Osteocyte (in vitro differentiated cells): Measurements from ENCODE around the gene TPR. TPM values are rescaled to one million over a fixed set of nuclear protein-coding genes. Genes with fewer than 3 reads are reported as not detected.

Experiments
- DNase-seq: peaks from one replicate; pipeline ENCODE4 v3.0.0; 2021; ENCODE audit warnings: mixed read lengths; ENCODE audit not compliant: unreplicated experiment; ENCODE audit errors: extremely low spot score
- H3K27ac Mint-ChIP-seq: one replicate; pipeline ENCODE4 v1.8.0; 2021; ENCODE audit warnings: mild to moderate bottlenecking, mixed read lengths; ENCODE audit not compliant: unreplicated experiment
- H3K27me3 Mint-ChIP-seq: one replicate; pipeline ENCODE4 v1.8.0; 2021; ENCODE audit warnings: mixed read lengths; ENCODE audit not compliant: unreplicated experiment
- H3K36me3 Mint-ChIP-seq: one replicate; pipeline ENCODE4 v1.8.0; 2021; ENCODE audit warnings: mixed read lengths; ENCODE audit not compliant: unreplicated experiment
- H3K4me1 Mint-ChIP-seq: one replicate; pipeline ENCODE4 v1.8.0; 2021; ENCODE audit warnings: mixed read lengths; ENCODE audit not compliant: unreplicated experiment
- H3K4me3 Mint-ChIP-seq: one replicate; pipeline ENCODE4 v1.8.0; 2021; ENCODE audit warnings: mild to moderate bottlenecking, moderate library complexity, mixed read lengths; ENCODE audit not compliant: unreplicated experiment
- H3K9me3 Mint-ChIP-seq: one replicate; pipeline ENCODE4 v1.8.0; 2021; ENCODE audit warnings: mixed read lengths; ENCODE audit not compliant: unreplicated experiment
- long read RNA-seq: library from polyadenylated mRNA; unstranded; transcript quantifications from one replicate; pipeline ENCODE4 v2.0.0, GENCODE V29; 2021
- total RNA-seq: library from RNA; stranded (reverse); gene quantifications from 2 replicates; pipeline ENCODE4 v1.2.1, GENCODE V29; 2021
- TF ChIP-seq, protein P1 (sequence below): fragments of 200-600 bp; sonication (generic); IDR thresholded peaks from 2 replicates; pipeline ENCODE4 v1.5.0; 2021; ENCODE audit warnings: antibody characterized with exemption, mild to moderate bottlenecking, moderate library complexity

The TPR gene
- total RNA-seq: 103 and 116 TPM in 2 replicates
- long read RNA-seq, partial matches to known transcripts: 267 of 284 reads
- long read RNA-seq, other reads (novel, unspliced or antisense): 17 of 284 reads

DNA sequence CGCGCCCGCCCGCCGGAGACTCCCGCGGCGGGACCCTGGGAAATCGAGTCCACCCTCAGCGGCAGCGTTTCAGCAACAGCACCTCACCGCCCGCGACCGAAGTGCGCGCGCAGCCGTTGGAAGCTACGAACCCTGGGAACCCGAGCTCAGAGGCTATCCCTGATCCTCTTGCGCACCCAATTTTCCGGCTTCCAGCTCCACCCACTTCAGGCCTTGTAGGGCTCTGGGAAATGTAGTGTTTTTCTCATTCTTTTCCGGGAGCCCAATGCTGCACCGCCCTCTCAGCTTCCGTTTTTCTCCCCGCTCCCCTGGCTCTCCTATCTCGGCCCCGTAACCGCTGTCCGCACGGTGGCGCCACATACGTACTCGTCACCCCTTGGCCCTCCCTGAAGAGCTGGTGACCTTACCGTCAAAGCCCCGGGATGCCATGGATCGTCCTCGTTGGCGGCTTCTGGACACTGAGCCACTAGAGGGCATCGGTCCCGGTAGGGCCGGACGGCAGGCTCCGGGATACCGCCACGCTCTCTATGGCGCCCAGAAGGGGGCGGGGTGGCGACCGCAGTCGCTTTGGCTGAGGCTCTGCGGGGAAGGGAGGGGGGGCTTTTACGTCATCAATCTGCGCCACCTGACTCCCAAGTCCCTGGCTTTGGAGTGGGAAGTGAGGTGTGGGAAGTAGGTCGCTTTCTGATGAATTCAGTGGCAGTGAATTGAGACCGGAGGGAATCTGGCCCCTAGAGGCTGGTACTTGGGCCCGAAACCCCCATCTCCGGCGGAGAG, at the start of gene TPR, which contains the start of gene ODR4:
TPR (minus strand) TSS at position 102 of the 777 bp plus-strand sequence. CDS start 225 bp downstream, outside the sequence.
ODR4 (plus strand) TSS at position 687 of the 777 bp plus-strand sequence. CDS start 3,948 bp downstream, outside the sequence.
- TF ChIP-seq, protein P1, sequence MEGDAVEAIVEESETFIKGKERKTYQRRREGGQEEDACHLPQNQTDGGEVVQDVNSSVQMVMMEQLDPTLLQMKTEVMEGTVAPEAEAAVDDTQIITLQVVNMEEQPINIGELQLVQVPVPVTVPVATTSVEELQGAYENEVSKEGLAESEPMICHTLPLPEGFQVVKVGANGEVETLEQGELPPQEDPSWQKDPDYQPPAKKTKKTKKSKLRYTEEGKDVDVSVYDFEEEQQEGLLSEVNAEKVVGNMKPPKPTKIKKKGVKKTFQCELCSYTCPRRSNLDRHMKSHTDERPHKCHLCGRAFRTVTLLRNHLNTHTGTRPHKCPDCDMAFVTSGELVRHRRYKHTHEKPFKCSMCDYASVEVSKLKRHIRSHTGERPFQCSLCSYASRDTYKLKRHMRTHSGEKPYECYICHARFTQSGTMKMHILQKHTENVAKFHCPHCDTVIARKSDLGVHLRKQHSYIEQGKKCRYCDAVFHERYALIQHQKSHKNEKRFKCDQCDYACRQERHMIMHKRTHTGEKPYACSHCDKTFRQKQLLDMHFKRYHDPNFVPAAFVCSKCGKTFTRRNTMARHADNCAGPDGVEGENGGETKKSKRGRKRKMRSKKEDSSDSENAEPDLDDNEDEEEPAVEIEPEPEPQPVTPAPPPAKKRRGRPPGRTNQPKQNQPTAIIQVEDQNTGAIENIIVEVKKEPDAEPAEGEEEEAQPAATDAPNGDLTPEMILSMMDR: peak; percentile 91
- no peaks in the 10 kb centered on the region for H3K27me3 Mint-ChIP-seq
- H3K4me1 Mint-ChIP-seq: peaks cover 28% of the 10 kb centered on the region
- peak within 1 kb of the TSS; percentile 99 for H3K4me3 Mint-ChIP-seq
- DNase-seq: peak; percentile 98
- no peaks in the 10 kb centered on the region for H3K9me3 Mint-ChIP-seq
- peaks cover 18% of the 10 kb centered on the region for H3K36me3 Mint-ChIP-seq
- H3K27ac Mint-ChIP-seq: peak within 1 kb of the TSS; percentile 100

DNA sequence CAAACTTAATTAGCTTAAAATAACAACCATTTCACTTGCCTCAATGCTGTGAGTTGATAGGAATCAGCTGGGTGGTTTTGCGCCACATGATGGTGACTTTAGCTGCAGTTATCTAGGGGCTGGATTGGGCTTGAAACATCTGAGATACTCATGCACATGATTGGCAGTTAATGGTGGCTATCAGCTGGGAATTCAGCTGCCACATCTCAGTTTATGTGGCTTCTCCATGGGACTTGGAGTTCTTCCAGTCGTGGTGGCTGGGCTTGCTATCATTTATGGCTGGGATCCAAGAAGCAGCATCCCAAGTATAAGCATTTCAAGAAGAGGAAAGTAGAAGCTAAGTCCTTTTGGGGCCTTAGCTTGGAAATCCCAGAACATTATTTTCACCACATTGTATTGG, 49.5 kb upstream of the TPR start:
- Mint-ChIP-seq H3K9me3 (peaks cover 8% of the 10 kb centered on the region), H3K4me3 (no peak overlapping the region), H3K27me3 (no peaks in the 10 kb centered on the region), H3K27ac (no peak overlapping the region), H3K4me1 (peaks cover 13% of the 10 kb centered on the region), H3K36me3 (peaks cover 7% of the 10 kb centered on the region)
- TF ChIP-seq, protein P1: no peak
- no peak for DNase-seq

DNA sequence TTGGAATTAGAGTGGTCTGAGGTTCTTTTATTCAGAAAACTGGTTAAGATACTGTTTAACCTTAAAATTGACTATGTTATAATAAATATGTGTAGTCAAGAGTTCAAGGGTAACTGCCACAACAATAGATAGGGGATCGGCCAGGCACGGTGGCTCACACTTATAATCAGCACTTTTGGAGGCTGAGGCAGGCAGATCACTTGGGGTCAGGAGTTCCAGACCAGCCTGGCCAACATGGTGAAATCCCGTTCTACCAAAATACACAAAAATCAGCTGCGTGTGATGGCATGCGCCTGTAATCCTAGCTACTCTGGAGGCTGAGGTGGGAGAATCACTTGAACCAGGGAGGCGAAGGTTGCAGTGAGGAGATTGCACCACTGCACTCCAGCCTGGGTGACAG, 46.4 kb upstream of the TPR start:
- H3K4me1 Mint-ChIP-seq: peaks cover 24% of the 10 kb centered on the region

DNA sequence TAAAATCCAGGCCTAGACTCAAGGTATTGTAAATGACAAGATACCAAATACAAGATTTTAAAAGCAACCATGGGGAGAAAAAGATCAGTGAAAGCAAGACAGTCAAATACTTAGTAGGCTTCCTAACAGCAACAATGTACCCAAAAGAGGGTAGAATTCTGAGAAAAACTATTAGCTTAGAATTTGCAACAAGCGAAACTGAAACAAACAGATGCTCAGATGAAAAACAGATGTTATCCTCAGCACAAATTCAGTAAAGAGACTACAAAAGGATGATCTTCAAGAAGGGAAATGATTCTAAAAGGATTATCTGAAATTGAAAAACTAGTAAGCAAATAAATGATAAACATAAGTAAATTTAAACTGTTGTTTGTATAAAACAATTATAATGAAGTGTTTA, 45.9 kb upstream of the TPR start:
- Mint-ChIP-seq H3K4me1 (peaks cover 24% of the 10 kb centered on the region), H3K27me3 (no peaks in the 10 kb centered on the region), H3K27ac (peak overlapping the region; percentile 48)

More for the DNA sequence above, 46.4 kb upstream of the TPR start:
- Mint-ChIP-seq H3K9me3 (no peaks in the 10 kb centered on the region), H3K36me3 (peaks cover 25% of the 10 kb centered on the region), H3K27me3 (no peaks in the 10 kb centered on the region), H3K27ac (no peak overlapping the region), H3K4me3 (no peak overlapping the region)
- DNase-seq: no peak
- TF ChIP-seq, protein P1: no peak

DNA sequence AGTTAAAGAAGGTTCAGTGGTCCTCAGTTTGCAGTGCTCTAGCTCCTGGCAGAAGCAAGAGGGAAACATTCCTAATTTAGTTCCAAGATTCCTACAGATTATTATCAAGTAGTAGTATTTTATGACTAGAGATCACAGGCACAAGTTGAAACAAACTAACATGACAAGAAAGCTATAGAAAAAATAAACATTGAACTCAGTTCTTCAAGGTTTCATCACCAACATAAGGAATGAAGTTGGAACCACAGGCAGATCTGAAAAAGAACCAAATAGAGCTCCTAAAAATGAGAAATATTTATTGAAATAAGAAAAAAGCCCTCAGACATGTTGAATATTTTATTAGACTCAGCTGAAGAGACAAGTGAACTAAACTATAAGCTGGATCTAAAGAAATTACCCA, 45.3 kb upstream of the TPR start:
- no peaks in the 10 kb centered on the region for H3K9me3 Mint-ChIP-seq
- no peaks in the 10 kb centered on the region for H3K27me3 Mint-ChIP-seq
- peaks cover 25% of the 10 kb centered on the region for H3K36me3 Mint-ChIP-seq
- H3K4me1 Mint-ChIP-seq: peaks cover 26% of the 10 kb centered on the region
- no peak overlapping the region for H3K4me3 Mint-ChIP-seq
- peak overlapping the region; percentile 48 for H3K27ac Mint-ChIP-seq
- no peak for DNase-seq
- TF ChIP-seq, protein P1: no peak

More for the DNA sequence above, 45.9 kb upstream of the TPR start:
- TF ChIP-seq, protein P1: no peak
- Mint-ChIP-seq H3K4me3 (no peak overlapping the region), H3K36me3 (peaks cover 25% of the 10 kb centered on the region), H3K9me3 (no peaks in the 10 kb centered on the region)
- no peak for DNase-seq
